ENCODE measurements around the gene TP53RK.
A peak's percentile ranks its signal among the peaks of the same experiment; 100 is the strongest.

Gene TP53RK

GRCh38 chr20:46683939-46684750 is 5.1 kb downstream of the TP53RK start:
- Histone ChIP-seq H3K4me3 (ENCODE audit: low read length, poor library complexity, severe bottlenecking) (peak overlapping the region; percentile 94), H3F3A (ENCODE audit: low read depth) (no peaks in the 10 kb centered on the region), H3K9me3 (ENCODE audit: insufficient read depth, low read depth, low read length) (no peaks in the 10 kb centered on the region), H2AFZ (ENCODE audit: low read length) (no peak overlapping the region), H3K4me1 (ENCODE audit: insufficient read depth, low read length, poor library complexity, severe bottlenecking) (peaks cover 37% of the 10 kb centered on the region), H4K20me1 (ENCODE audit: insufficient read depth, low read length, poor library complexity, severe bottlenecking) (peaks cover 63% of the 10 kb centered on the region), H3K27me3 (ENCODE audit: insufficient read depth, low read length, poor library complexity, severe bottlenecking) (no peaks in the 10 kb centered on the region), H3K9me2 (replicated peaks; ENCODE audit: low read depth, low read length) (no peaks in the 10 kb centered on the region), H3K36me3 (ENCODE audit: insufficient read depth, low read length) (peaks cover 10% of the 10 kb centered on the region; the same call in 1 of the 2 replicates), H3K79me2 (ENCODE audit: insufficient read depth, low read length) (peaks cover 66% of the 10 kb centered on the region), H3K9ac (ENCODE audit: low read depth, low read length, poor library complexity, severe bottlenecking) (no peak overlapping the region), H3K4me2 (ENCODE audit: low read depth, low read length, poor library complexity, severe bottlenecking) (peak overlapping the region; percentile 90)
- TF ChIP-seq EZH2phosphoT487 (IDR thresholded peaks at IDR 0.05; ENCODE audit: borderline replicate concordance) (no peak), CTCF (conservative IDR thresholded peaks at IDR 0.05; ENCODE audit: low read length) (no peak)

- Histone ChIP-seq H3K79me2 (ENCODE audit: insufficient read depth, low read length) (peaks cover 61% of the 10 kb centered on the region), H3K4me2 (ENCODE audit: low read depth, low read length, poor library complexity, severe bottlenecking) (peak overlapping the region; percentile 90), H3K9me2 (replicated peaks; ENCODE audit: low read depth, low read length) (no peaks in the 10 kb centered on the region), H3K4me1 (ENCODE audit: insufficient read depth, low read length, poor library complexity, severe bottlenecking) (peaks cover 37% of the 10 kb centered on the region), H4K20me1 (ENCODE audit: insufficient read depth, low read length, poor library complexity, severe bottlenecking) (peaks cover 60% of the 10 kb centered on the region), H3K36me3 (ENCODE audit: insufficient read depth, low read length) (peaks cover 10% of the 10 kb centered on the region; the same call in 1 of the 2 replicates), H2AFZ (ENCODE audit: low read length) (no peak overlapping the region), H3K27me3 (ENCODE audit: insufficient read depth, low read length, poor library complexity, severe bottlenecking) (no peaks in the 10 kb centered on the region), H3K9ac (ENCODE audit: low read depth, low read length, poor library complexity, severe bottlenecking) (no peak overlapping the region), H3K9me3 (ENCODE audit: insufficient read depth, low read depth, low read length) (no peaks in the 10 kb centered on the region), H3K4me3 (ENCODE audit: low read length, poor library complexity, severe bottlenecking) (no peak overlapping the region), H3F3A (ENCODE audit: low read depth) (no peaks in the 10 kb centered on the region)
- TF ChIP-seq CTCF (conservative IDR thresholded peaks at IDR 0.05; ENCODE audit: low read length) (no peak), EZH2phosphoT487 (IDR thresholded peaks at IDR 0.05; ENCODE audit: borderline replicate concordance) (no peak)
These were observed 5.6 kb downstream of the TP53RK start for GRCh38 chr20:46683668-46683938.

GRCh38 chr20:46683011-46683667 is 6.1 kb downstream of the TP53RK start:
- H3F3A ChIP-seq (ENCODE audit: low read depth) = no peaks in the 10 kb centered on the region
- no peaks in the 10 kb centered on the region for H3K27me3 ChIP-seq (ENCODE audit: insufficient read depth, low read length, poor library complexity, severe bottlenecking)
- H3K9me2 ChIP-seq (replicated peaks; ENCODE audit: low read depth, low read length) = no peaks in the 10 kb centered on the region
- H3K9ac ChIP-seq (ENCODE audit: low read depth, low read length, poor library complexity, severe bottlenecking) = no peak overlapping the region
- H2AFZ ChIP-seq (ENCODE audit: low read length) = no peak overlapping the region
- peaks cover 32% of the 10 kb centered on the region for H3K4me1 ChIP-seq (ENCODE audit: insufficient read depth, low read length, poor library complexity, severe bottlenecking)
- H3K79me2 ChIP-seq (ENCODE audit: insufficient read depth, low read length) = peaks cover 56% of the 10 kb centered on the region
- H3K9me3 ChIP-seq (ENCODE audit: insufficient read depth, low read depth, low read length) = no peaks in the 10 kb centered on the region
- no peak overlapping the region for H3K4me2 ChIP-seq (ENCODE audit: low read depth, low read length, poor library complexity, severe bottlenecking)
- TF ChIP-seq EZH2phosphoT487 (IDR thresholded peaks at IDR 0.05; ENCODE audit: borderline replicate concordance) = no peak
- no peak for TF ChIP-seq CTCF (conservative IDR thresholded peaks at IDR 0.05; ENCODE audit: low read length)
- no peak overlapping the region for H3K4me3 ChIP-seq (ENCODE audit: low read length, poor library complexity, severe bottlenecking)
- peaks cover 55% of the 10 kb centered on the region for H4K20me1 ChIP-seq (ENCODE audit: insufficient read depth, low read length, poor library complexity, severe bottlenecking)
- H3K36me3 ChIP-seq (ENCODE audit: insufficient read depth, low read length) = peaks cover 10% of the 10 kb centered on the region; the same call in 1 of the 2 replicates
